ENCODE data around the gene SPDL1.
"Not testable (repeated sequence)": the region's sequence is repeated elsewhere in the genome, so short reads cannot be mapped to it uniquely, and the experiment has no call there.

SPDL1 gene

GRCh38 chr5:169576181-169576598 is 7.4 kb upstream of the SPDL1 start:
- no peak for DNase-seq (ENCODE audit: low spot score)

- no peak for DNase-seq (ENCODE audit: low spot score)
Observed at GRCh38 chr5:169577951-169578350, 5.6 kb upstream of the SPDL1 start.

GRCh38 chr5:169580964-169581363 is 2.6 kb upstream of the SPDL1 start:
- DNase-seq (ENCODE audit: low spot score) = no peak

GRCh38 chr5:169581580-169582227 is 1.9 kb upstream of the SPDL1 start:
- peak; percentile 13 for DNase-seq (ENCODE audit: low spot score)

GRCh38 chr5:169583101-169583423 is 511 bp upstream of the SPDL1 start:
- DNase-seq (ENCODE audit: low spot score) = no peak

- no peak for DNase-seq (ENCODE audit: low spot score)
Observed at GRCh38 chr5:169584998-169585451, 1.5 kb downstream of the SPDL1 start.

- DNase-seq (ENCODE audit: low spot score) = no peak
Observed at GRCh38 chr5:169590602-169591001, 7.0 kb downstream of the SPDL1 start.

- no peak for DNase-seq (ENCODE audit: low spot score)
Observed at GRCh38 chr5:169591636-169592035, 8.1 kb downstream of the SPDL1 start.

- no peak for DNase-seq (ENCODE audit: low spot score)
Observed at GRCh38 chr5:169592937-169593650, 9.5 kb downstream of the SPDL1 start.

- no peak for DNase-seq (ENCODE audit: low spot score)
Observed at GRCh38 chr5:169595172-169595820, 11.7 kb downstream of the SPDL1 start.

GRCh38 chr5:169599451-169599850 is 15.9 kb downstream of the SPDL1 start:
- no peak for DNase-seq (ENCODE audit: low spot score)

GRCh38 chr5:169602535-169602934 is 19.0 kb downstream of the SPDL1 start:
- DNase-seq (ENCODE audit: low spot score) = no peak

- DNase-seq (ENCODE audit: low spot score) = no peak
Observed at GRCh38 chr5:169606279-169606678, 22.7 kb downstream of the SPDL1 start.

- DNase-seq (ENCODE audit: low spot score) = no peak
Observed at GRCh38 chr5:169607882-169608281, 24.3 kb downstream of the SPDL1 start.

- DNase-seq (ENCODE audit: low spot score) = no peak
Observed at GRCh38 chr5:169609716-169610115, 26.1 kb downstream of the SPDL1 start.

GRCh38 chr5:169610606-169611005 is 27.0 kb downstream of the SPDL1 start:
- no peak for DNase-seq (ENCODE audit: low spot score)

- no peak for DNase-seq (ENCODE audit: low spot score)
Observed at GRCh38 chr5:169615561-169615960, 32.0 kb downstream of the SPDL1 start.

GRCh38 chr5:169624307-169624706 is 40.7 kb downstream of the SPDL1 start:
- DNase-seq (ENCODE audit: low spot score) = not testable (repeated sequence)

- no peak for DNase-seq (ENCODE audit: low spot score)
Observed at GRCh38 chr5:169626779-169627178, 43.2 kb downstream of the SPDL1 start.

- no peak for DNase-seq (ENCODE audit: low spot score)
Observed at GRCh38 chr5:169627551-169627950, 44.0 kb downstream of the SPDL1 start.

GRCh38 chr5:169628892-169629291 is 45.3 kb downstream of the SPDL1 start:
- no peak for DNase-seq (ENCODE audit: low spot score)

GRCh38 chr5:169629847-169630548 is 46.4 kb downstream of the SPDL1 start:
- no peak for DNase-seq (ENCODE audit: low spot score)

- DNase-seq (ENCODE audit: low spot score) = no peak
Observed at GRCh38 chr5:169631360-169631759, 47.8 kb downstream of the SPDL1 start.

Data from HuH-7.5 (cell line).